ENCODE data around the gene GXYLT1. TPM values are rescaled to one million over a fixed set of nuclear protein-coding genes. Genes with fewer than 3 reads are reported as not detected.

The GXYLT1 gene
- total and polyA plus RNA-seq, 2 of the 13 experiments (the other 11 are each of a cell fraction or from before 2014, with no cell fraction given), result 7.8 to 17.0 TPM

GRCh38 chr12:42166501-42166900 is 21.8 kb upstream of the GXYLT1 start:
- Histone ChIP-seq H4K20me1 (ENCODE audit: insufficient read depth, low read length) (no peaks in the 10 kb centered on the region), H2AFZ (ENCODE audit: low read length) (no peak overlapping the region), H3K4me3 (replicated peaks in 1 of 3; ENCODE audit: insufficient read depth in 1 of 3, low read depth in 2 of 3, low read length in 3 of 3) (no peak overlapping the region), H3K4me2 (ENCODE audit: low read depth, low read length) (no peak overlapping the region), H3K36me3 (replicated peaks in 1 of 2; ENCODE audit: control insufficient read depth in 1 of 2, insufficient read depth in 2 of 2, low read length in 2 of 2) (no peaks in the 10 kb centered on the region), H3K79me2 (ENCODE audit: insufficient read depth, low read length) (no peaks in the 10 kb centered on the region), H3K4me1 (ENCODE audit: insufficient read depth, low read length) (no peaks in the 10 kb centered on the region), H3K9me3 (ENCODE audit: low read length) (no peaks in the 10 kb centered on the region), H3K27ac (ENCODE audit: extremely low read length, insufficient read depth, low read length) (no peak overlapping the region), H3K9ac (ENCODE audit: insufficient read depth, low read depth, low read length) (no peak overlapping the region), H3K27me3 (ENCODE audit: control insufficient read depth in 1 of 2, insufficient read depth in 2 of 2, low read length in 2 of 2) (no peaks in the 10 kb centered on the region)
- POLR2A ChIA-PET, result no interaction called here
- ATAC-seq (no peak), FAIRE-seq (no peak), DNase-seq (ENCODE audit: low spot score) (no peak)
- intact Hi-C loops (cut with micrococcal nuclease; ENCODE audit: unreplicated experiment), result no loop called here
- in situ Hi-C loops (cut with HindIII; ENCODE audit: extremely low pct_ligation_motif_present, low pct_unique_long_range_greater_than_20kb), result no loop called here
- BruUV-seq (replicated peaks), result no TSS peak
- TF ChIP-seq, protein P1, sequence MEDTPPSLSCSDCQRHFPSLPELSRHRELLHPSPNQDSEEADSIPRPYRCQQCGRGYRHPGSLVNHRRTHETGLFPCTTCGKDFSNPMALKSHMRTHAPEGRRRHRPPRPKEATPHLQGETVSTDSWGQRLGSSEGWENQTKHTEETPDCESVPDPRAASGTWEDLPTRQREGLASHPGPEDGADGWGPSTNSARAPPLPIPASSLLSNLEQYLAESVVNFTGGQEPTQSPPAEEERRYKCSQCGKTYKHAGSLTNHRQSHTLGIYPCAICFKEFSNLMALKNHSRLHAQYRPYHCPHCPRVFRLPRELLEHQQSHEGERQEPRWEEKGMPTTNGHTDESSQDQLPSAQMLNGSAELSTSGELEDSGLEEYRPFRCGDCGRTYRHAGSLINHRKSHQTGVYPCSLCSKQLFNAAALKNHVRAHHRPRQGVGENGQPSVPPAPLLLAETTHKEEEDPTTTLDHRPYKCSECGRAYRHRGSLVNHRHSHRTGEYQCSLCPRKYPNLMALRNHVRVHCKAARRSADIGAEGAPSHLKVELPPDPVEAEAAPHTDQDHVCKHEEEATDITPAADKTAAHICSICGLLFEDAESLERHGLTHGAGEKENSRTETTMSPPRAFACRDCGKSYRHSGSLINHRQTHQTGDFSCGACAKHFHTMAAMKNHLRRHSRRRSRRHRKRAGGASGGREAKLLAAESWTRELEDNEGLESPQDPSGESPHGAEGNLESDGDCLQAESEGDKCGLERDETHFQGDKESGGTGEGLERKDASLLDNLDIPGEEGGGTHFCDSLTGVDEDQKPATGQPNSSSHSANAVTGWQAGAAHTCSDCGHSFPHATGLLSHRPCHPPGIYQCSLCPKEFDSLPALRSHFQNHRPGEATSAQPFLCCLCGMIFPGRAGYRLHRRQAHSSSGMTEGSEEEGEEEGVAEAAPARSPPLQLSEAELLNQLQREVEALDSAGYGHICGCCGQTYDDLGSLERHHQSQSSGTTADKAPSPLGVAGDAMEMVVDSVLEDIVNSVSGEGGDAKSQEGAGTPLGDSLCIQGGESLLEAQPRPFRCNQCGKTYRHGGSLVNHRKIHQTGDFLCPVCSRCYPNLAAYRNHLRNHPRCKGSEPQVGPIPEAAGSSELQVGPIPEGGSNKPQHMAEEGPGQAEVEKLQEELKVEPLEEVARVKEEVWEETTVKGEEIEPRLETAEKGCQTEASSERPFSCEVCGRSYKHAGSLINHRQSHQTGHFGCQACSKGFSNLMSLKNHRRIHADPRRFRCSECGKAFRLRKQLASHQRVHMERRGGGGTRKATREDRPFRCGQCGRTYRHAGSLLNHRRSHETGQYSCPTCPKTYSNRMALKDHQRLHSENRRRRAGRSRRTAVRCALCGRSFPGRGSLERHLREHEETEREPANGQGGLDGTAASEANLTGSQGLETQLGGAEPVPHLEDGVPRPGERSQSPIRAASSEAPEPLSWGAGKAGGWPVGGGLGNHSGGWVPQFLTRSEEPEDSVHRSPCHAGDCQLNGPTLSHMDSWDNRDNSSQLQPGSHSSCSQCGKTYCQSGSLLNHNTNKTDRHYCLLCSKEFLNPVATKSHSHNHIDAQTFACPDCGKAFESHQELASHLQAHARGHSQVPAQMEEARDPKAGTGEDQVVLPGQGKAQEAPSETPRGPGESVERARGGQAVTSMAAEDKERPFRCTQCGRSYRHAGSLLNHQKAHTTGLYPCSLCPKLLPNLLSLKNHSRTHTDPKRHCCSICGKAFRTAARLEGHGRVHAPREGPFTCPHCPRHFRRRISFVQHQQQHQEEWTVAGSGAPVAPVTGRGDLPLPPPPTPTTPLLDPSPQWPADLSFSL (CRISPR knock-in tag; IDR thresholded peaks at IDR 0.05), result no peak
- TF ChIP-seq PRDM10 (CRISPR knock-in tag; IDR thresholded peaks at IDR 0.05; ENCODE audit: low read depth) (no peak), ZNF383 (CRISPR knock-in tag; IDR thresholded peaks at IDR 0.05; ENCODE audit: borderline replicate concordance) (no peak), YEATS2 (CRISPR knock-in tag; IDR thresholded peaks at IDR 0.05; ENCODE audit: borderline replicate concordance) (no peak)
- CTCF ChIA-PET (ENCODE audit: low intra/inter-chr PET ratio, low total read pairs), result no interaction called here

All from HepG2 (cell line).